GM19372 (cell line): Measurements from ENCODE around the gene TRIM69.
"Not testable (repeated sequence)": the region's sequence is repeated elsewhere in the genome, so short reads cannot be mapped to it uniquely, and the experiment has no call there.

ENCODE experiments used
- ATAC-seq: cut with Tn5 transposase; IDR thresholded peaks from one replicate; pipeline ENCODE4 v1.9.1; 2021; ENCODE audit warnings: mild to moderate bottlenecking, low read depth, moderate library complexity; ENCODE audit not compliant: unreplicated experiment

TRIM69 gene

DNA sequence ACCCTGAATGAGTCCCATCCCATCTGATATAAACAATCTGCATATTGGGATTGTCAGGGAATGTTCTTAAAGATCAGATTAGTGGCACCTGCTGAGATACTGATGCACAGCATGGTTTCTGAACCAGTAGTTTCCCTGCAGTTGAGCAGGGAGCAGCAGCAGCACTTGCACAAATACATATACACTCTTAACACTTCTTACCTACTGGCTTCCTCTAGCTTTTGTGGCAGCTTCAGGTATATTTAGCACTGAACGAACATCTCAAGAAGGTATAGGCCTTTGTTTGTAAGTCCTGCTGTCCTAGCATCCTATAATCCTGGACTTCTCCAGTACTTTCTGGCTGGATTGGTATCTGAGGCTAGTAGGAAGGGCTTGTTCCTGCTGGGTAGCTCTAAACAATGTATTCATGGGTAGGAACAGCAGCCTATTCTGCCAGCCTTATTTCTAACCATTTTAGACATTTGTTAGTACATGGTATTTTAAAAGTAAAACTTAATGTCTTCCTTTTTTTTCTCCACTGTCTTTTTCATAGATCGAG is 20.5 kb upstream of the TRIM69 start:
- ATAC-seq, result no peak

GRCh38 chr15:44716983-44717602 is 19.2 kb upstream of the TRIM69 start:
- no peak for ATAC-seq

- no peak for ATAC-seq
Measured at GRCh38 chr15:44718180-44718926, 18.0 kb upstream of the TRIM69 start.

DNA sequence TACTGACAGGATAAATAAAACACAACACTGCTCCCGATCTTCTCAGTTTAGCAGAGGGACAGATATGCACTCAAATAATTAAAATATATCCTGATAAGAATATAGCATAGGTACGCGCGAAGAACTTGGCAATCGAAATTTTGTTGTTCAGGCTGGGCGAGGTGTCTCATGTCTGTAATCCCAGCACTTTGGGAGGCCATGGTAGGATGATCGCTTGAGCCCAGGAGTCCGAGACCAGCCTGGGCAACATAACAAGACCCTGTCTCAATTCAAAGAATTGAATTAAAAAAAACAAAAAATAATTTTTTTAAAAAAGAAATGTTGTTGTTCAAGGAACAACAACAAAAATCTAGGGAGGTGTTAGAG is 17.4 kb upstream of the TRIM69 start:
- no peak for ATAC-seq

DNA sequence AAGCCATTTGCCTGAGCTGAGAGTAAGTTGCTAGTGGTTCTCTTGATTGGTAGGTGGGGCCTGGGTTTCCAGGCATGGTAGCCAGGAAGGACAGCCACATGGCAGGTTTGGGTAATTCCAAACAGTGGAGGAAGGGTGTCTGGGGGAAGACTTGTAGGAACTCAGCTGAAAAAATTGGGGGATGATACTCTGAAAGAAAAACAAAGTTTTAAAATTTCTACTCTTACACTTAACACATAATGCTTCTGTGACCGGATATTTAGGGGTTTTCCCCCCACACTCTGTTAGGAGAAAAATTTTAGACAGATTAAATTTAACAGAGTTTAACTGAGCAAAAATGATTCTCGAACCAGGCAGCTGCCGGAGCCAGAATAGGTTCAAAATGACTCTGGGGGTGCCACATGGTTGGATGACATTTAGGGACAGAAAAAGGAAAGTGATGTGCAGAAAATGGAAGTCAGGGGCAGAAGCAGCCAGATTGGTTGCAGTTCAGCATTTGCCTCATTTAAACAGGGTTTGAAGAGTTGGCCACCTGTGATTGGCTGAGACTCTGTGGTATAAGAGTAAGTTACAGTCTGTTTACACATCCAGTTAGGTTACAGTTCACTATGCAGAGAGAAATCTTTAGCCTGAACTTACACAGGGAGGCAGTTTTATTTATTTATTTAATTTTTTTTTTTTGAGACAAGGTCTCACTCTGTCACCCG is 16.9 kb upstream of the TRIM69 start:
- peak; percentile 51 for ATAC-seq

DNA sequence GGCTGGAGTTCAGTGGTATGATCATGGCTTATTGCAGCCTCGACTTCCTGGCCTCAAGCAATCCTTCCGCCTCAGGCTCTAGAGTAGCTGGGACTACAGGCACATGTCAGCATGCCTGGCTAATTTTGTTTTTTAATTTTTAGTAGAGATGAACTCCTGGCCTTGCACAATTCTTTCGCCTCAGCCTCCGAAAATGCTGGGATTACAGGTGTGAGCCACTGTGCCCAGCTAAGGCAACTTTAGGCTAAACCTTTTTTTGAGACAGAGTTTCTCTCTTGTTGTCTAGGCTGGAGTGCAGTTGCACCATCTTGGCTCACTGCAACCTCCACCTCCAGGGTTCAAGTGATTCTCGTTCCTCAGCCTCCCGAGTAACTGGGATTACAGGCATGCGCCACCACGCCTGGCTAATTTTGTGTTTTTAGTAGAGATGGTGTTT is 16.3 kb upstream of the TRIM69 start:
- ATAC-seq, result peak; percentile 30

GRCh38 chr15:44720460-44721176 is 15.7 kb upstream of the TRIM69 start:
- ATAC-seq, result no peak

- no peak for ATAC-seq
Measured at GRCh38 chr15:44722011-44722410, 14.3 kb upstream of the TRIM69 start.

GRCh38 chr15:44726136-44726535 is 10.2 kb upstream of the TRIM69 start:
- ATAC-seq, result no peak

DNA sequence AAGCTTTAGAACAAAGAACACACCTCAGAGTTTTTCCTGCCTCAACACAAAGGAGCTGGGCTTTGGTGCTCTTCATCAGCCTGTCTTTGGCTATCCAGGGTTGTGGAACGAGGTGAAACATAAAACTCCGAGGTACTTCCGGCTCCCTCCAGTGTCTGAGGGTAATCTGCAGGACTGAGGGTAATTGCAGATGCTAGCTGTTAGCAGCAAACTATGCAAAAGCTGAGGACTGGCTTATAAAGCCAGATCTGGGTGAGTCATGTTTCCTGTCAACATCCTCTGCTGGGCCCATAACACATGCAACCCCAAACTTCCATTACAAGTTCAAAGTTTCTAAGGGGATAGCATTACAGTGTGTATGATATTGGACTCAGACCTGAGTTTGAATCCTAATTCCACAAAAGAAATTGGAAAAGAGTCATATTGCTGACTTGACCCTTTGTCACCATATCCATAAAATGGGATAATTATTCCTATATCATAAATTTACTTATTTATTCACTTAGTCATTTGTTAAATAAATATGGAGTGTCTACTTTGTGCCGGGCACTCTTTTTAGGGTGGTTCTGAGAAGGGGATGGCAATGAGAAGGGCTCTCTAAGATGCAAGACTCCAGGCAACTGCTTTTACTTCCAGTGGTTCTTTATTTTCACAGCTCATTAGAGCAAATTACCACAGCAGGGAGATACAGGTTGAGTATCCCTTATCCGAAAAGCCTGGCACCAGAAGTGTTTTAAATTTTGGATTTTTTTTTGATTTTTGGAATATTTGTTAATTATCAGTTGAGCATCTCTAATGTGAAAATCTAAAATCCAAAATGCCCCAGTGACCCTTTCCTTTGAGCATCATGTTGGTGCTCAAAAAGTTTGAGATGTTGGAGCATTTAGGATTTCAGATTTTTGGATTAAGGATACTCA is 9.5 kb upstream of the TRIM69 start:
- no peak for ATAC-seq

DNA sequence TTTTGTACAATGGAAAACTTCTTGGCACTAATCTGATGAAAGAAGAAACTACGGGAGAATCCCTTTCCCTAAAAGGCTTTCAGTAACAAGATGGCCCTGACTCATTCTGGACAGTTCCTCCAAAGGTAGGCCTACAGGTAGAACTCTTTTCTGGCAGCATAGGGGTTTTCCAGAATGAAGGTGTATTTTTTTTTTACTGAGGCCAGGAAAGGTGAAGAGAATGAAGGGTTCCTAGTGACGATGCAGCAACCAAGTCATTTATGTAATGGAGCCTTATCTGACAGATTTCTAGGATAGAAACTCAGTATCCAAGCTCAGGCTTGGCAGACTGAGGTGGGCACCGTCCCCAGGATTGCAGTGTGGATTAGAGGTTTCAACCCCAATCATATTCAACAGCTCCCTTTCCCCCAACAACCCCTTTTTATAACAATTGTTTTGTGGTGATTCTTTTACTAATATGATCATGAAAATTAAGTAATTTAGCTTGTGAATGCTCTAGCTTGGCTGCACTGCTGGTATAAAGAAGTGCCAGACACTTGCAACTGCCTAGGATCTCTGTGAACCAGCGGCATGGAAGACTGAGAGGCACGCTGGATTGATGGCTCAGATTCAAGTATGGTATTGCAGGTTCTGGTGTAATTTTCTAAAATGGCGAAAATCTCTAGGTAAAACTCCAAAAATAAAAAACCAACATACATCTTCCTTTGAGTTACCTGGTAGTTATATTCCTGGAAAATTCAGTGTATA is 8.7 kb upstream of the TRIM69 start:
- ATAC-seq, result no peak

DNA sequence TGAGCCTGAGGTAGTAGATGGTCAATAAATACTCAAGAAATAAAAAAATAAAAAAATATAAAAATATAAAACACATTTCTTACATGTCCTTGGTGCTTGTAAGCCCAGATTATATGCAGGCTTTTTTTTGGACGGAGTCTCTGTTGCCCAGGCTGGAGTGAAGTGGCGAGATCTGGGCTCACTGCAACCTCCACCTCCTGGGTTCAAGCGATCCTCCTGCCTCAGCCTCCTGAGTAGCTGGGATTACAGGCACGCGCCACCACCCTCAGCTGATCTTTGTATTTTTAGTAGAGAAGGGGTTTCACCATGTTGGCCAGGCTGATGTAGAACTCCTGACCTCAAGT is 8.1 kb upstream of the TRIM69 start:
- ATAC-seq, result not testable (repeated sequence)

DNA sequence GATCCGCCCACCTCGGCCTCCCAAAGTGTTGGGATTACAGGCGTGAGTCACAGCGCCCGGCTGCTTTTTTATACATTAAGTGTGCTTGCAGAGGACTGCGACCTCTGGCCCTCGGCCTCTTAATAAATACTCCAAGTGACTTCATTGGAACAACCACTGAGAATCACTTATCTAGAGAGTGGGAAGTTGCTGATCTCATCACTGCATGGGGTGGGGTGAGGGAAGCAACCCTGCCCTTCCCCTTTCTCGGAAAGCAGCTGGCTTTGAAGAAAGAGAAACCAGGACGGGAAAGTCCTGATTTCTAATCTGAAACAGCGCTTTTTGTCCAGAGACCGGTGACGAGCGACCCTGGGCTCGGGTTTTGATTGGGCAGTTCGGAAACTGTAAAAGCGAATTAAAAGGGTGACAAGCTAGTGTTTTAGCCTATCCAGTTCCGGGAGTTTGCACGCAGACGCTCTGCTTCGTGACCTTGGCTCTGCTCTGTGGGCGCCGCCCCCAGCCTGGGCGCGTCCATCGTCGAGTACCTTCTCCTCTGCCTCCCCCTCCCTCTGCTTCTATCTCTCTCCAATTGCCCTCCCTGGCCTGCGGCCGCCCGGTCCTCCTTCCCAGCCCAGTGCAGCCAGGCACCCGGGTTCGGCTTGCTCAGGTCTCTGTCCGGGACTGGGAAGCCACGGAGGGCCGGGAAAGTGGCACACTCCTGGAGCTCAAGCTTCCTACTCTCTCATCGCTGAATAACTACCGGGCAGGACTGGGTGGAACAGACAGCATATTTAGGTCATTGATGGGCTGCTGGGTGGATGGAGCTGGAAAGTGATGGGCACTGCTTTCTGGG is 7.5 kb upstream of the TRIM69 start:
- ATAC-seq, result peak; percentile 75

DNA sequence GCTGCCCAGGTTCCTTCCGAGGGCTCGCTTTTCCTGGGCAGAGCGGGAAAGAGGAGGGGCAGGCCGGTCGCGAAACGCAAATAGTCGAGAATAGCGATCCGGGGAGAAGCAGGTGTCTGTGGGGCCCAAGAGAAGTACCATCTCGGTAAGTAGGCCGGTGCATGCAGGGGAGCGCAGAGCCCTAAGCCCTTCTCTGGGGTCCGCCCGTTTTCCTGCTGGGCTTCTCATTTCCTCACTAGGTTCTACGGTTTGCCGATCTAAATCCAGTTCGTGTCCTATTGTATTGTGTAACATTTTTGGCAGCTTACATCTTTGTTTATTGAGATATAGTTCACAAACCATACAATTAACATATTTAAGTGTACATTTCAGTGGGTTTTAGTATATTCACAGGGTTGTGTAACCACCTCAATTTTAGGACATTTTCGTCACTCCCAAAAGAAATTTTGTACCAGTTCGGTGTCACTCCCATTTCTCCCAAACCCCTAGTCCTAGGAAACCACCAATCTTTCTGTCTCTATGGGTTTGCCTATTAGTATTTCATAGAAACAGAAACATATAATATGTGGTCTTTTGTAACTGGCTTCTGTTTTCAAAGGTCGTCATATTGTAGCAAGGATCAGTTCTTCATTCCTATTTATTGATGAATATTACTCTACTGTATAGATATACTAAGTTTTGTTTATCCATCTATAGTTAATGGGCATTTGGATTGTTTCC is 6.8 kb upstream of the TRIM69 start:
- ATAC-seq, result no peak

DNA sequence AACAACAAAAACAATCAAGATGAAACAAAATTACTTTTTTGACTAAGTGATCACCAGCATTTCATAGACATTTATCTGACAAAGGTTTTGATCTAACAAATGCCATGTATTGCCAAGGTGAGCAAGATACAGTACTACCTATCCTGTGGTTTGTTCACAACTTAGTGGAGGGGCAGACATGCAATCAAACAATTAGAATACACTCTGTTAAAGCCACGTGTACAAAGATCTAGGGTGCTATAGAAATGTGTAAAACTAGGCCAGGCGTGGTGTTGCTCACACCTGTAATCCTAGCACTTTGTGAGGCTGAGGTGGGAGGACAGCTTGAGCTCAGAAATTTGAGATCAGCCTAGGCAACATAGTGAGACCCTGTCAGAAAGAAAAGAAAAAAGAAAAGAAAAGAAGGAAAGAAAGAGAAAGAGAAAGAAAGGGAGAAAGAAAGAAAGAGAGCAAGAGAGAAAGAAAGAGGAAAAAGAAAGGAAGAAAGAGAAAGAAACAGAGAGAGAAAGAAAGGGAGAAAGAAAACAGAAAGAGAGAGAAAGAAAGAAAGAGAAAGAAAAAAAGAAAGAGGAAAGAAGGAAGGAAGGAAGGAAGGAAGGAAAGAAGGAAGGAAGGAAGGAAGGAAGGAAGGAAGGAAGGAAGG is 1.4 kb upstream of the TRIM69 start:
- ATAC-seq, result no peak

- no peak for ATAC-seq
Measured at GRCh38 chr15:44735482-44736180, 697 bp upstream of the TRIM69 start.
